GM12873 (cell line): Measurements from ENCODE around the gene ARG1.

Source experiments
- TF ChIP-seq, protein P1 (sequence below): IDR thresholded peaks from 2 replicates; pipeline ENCODE4 v1.5.1; 2012; ENCODE audit warnings: low read depth, mild to moderate bottlenecking, moderate library complexity, low read length, control low read depth; ENCODE audit not compliant: insufficient read depth; ENCODE audit errors: missing control alignments

The ARG1 gene

DNA sequence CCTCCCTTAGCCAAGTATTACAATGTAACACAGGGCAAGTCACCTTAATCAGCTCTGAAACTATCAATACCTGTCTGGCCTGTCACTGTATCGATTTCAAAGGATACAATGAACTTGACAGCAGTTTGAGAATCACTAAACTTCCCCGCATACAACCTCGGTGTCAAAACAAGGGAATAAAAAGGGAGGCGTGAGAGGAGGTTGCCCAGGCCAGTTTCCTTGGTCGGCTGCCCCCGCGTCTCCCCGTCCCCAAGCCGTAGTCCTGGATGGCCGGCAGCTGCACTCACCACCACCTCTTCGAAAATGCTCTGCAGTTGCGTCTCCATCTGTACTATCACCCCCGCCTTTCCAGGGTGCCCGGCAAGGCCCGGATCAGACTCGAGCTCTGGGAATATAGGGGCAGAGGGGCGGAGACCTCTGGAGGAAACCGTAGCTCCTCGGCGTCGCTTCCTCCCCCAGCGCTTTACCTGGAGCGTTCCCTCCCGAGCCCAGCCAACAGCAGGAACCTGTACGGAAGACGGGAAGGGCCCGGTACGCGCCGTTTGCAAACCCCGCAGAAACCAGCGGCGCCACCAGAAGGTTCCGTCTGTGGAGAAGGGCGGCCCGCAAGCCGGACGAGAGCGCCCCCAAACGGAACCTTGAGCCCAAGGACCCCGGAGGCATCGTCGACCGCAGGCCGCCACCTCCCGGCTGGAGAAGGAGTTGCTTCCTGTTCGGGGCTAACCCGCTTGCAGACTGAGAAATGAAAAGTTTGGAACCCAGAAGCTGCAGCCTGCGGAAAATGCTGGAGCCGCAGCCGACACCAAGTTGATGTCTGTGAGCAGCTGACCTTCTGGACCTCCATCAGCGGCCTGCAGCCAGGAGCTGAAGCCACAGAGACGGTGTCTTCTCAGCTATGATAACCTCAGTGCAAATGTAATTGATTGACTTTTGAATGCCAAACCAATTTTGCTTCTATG lies 55.0 kb downstream of the ARG1 start, which contains the start of gene MED23:
Gene MED23 (minus strand): TSS at position 519 of the 959 bp plus-strand sequence. CDS start 193 bp downstream, at position 326.
- TF ChIP-seq, protein P1, sequence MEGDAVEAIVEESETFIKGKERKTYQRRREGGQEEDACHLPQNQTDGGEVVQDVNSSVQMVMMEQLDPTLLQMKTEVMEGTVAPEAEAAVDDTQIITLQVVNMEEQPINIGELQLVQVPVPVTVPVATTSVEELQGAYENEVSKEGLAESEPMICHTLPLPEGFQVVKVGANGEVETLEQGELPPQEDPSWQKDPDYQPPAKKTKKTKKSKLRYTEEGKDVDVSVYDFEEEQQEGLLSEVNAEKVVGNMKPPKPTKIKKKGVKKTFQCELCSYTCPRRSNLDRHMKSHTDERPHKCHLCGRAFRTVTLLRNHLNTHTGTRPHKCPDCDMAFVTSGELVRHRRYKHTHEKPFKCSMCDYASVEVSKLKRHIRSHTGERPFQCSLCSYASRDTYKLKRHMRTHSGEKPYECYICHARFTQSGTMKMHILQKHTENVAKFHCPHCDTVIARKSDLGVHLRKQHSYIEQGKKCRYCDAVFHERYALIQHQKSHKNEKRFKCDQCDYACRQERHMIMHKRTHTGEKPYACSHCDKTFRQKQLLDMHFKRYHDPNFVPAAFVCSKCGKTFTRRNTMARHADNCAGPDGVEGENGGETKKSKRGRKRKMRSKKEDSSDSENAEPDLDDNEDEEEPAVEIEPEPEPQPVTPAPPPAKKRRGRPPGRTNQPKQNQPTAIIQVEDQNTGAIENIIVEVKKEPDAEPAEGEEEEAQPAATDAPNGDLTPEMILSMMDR: peak; percentile 98

DNA sequence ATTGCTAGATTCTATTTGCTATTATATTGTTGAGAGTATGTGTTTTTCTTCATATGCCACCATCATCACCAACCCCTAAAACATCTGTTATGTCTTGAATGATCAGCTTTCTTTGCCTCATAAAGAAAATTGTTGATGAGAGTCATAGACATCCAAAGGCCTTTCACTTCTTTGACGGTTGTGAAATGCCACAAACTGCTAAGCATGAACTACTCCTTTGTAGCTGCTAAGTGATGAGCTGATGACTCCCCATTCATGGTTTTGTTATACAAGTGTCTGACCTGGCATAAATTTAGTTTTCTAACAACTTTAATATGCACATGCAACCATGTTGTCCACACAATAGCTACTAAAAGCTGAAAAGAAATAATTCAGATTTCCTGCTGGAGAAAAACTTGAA lies 55.7 kb downstream of the ARG1 start:
- TF ChIP-seq, protein P1: no peak

DNA sequence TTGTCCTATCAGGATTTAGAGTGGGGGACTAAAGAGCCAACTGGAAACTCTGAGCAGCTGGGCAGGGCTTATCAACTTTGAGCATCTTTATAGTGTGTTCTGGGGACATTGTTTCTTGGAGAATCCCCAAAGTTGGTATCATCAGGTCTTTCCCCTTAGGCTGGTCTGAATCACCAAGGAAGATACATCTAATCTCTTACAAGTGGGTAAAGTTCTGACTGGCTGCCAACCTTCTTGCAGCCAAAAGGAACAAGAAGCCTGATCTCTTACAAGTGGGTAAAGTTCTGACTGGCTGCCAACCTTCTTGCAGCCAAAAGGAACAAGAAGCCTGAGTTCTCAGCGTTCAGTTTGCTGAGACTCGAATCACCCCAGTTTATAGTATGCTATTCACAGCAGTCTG lies 56.6 kb downstream of the ARG1 start:
- TF ChIP-seq, protein P1: no peak

DNA sequence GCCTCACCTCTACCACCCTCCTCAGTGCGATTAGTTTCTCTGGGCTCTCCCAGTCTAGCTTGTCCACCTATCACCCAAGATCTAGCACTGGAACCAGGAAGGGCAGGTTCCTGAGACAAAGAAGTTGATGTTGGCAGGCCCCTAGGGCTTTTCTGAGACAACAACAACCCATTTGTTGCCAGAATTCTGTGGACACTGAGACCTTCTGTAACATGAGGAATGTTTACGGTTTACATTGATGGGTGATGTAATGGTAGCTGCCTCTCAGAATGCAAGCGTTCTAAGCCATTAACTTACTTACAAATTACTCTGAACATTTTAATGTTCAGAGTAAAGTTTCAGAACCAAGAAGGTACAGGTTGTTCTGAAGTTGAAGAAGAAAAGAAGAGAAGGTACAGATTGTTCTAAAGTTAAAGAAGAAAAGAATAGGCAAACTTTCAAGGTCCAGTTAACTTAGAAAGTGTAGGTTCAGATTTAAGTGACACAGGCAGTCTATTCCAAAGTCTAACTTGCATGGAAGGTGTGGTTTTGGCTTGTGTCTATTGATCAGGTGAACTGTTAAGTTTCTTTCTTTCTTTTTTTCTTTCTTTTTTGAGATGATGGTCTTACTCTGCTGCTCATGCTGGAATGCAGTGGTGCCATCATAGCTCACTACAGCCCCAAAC lies 58.7 kb downstream of the ARG1 start:
- TF ChIP-seq, protein P1: no peak
